Endothelial cell of umbilical vein (primary cell): ENCODE data around the gene SLC38A10.

Experiments used
- EZH2 ChIP-seq: IDR thresholded peaks from 2 replicates; pipeline ENCODE4 v1.6.1; 2012; ENCODE audit warnings: borderline replicate concordance, low read depth, mild to moderate bottlenecking, moderate library complexity, low read length, inconsistent platforms; ENCODE audit not compliant: severe bottlenecking
- FOS ChIP-seq: IDR thresholded peaks from 2 replicates; pipeline ENCODE4 v1.6.1; 2011; ENCODE audit warnings: mild to moderate bottlenecking, low read length, moderate library complexity, borderline replicate concordance; ENCODE audit not compliant: insufficient read depth
- MYC ChIP-seq: IDR thresholded peaks from one replicate; pipeline ENCODE4 v1.6.1; 2011; ENCODE audit warnings: mild to moderate bottlenecking, low read depth, low read length
- POLR2A ChIP-seq: IDR thresholded peaks from 2 replicates; pipeline ENCODE4 v1.6.1; 2012; ENCODE audit warnings: low read depth, mild to moderate bottlenecking, control low read depth, low read length
- POLR2AphosphoS5 ChIP-seq: IDR thresholded peaks from 2 replicates; pipeline ENCODE4 v1.6.1; 2012; ENCODE audit warnings: low read depth, mild to moderate bottlenecking, control low read depth, low read length, moderate library complexity; ENCODE audit not compliant: insufficient read depth
- TF ChIP-seq, protein P1 (sequence below), 2 donors: IDR thresholded peaks; 1 replicate in 1 of 2; 2 replicates in 1 of 2; pipeline ENCODE4 v1.5.1; 2011; ENCODE audit warnings: low read length in 2 of 2, mild to moderate bottlenecking in 2 of 2, moderate library complexity in 2 of 2, control low read depth in 1 of 2, inconsistent platforms in 1 of 2, low read depth in 1 of 2; ENCODE audit not compliant: insufficient read depth in 1 of 2; ENCODE audit errors: extremely low read depth in 1 of 2
- TF ChIP-seq, protein P2 (sequence below): IDR thresholded peaks from 2 replicates; pipeline ENCODE4 v1.6.1; 2011; ENCODE audit not compliant: insufficient read depth, insufficient read length

DNA sequence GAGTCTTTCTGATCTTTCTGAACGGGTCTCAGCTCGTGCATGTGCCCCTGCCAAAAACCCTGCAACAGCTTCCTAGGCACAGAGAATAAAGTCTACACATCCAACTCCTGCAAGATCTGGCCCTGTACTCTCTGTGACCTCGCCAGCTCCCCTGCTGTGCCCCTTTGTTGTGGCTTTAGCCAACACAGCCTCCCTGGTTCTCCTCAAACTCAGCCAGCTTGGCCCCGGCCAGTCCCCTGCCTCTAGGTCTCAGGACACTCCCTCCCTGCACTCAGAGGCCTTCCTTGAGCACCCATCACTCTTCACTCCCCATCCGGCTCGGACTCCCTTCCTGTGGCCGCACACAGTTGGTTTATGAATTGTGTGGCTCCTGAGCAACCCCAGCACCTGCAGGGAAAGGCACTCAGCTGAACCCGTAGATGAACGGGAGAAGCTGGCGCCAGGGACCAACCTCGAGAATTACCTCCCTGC, 73.7 kb downstream of the SLC38A10 start:
- TF ChIP-seq, protein P1, sequence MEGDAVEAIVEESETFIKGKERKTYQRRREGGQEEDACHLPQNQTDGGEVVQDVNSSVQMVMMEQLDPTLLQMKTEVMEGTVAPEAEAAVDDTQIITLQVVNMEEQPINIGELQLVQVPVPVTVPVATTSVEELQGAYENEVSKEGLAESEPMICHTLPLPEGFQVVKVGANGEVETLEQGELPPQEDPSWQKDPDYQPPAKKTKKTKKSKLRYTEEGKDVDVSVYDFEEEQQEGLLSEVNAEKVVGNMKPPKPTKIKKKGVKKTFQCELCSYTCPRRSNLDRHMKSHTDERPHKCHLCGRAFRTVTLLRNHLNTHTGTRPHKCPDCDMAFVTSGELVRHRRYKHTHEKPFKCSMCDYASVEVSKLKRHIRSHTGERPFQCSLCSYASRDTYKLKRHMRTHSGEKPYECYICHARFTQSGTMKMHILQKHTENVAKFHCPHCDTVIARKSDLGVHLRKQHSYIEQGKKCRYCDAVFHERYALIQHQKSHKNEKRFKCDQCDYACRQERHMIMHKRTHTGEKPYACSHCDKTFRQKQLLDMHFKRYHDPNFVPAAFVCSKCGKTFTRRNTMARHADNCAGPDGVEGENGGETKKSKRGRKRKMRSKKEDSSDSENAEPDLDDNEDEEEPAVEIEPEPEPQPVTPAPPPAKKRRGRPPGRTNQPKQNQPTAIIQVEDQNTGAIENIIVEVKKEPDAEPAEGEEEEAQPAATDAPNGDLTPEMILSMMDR (IDR thresholded peaks at IDR 0.05; ENCODE audit: extremely low read depth in 1 of 2, insufficient read depth in 1 of 2, low read depth in 1 of 2, low read length in 2 of 2): no peak
- TF ChIP-seq, protein P2, sequence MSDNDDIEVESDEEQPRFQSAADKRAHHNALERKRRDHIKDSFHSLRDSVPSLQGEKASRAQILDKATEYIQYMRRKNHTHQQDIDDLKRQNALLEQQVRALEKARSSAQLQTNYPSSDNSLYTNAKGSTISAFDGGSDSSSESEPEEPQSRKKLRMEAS: no peak
- no peak for TF ChIP-seq POLR2A
- no peak for TF ChIP-seq POLR2AphosphoS5
- no peak for TF ChIP-seq EZH2
- no peak for TF ChIP-seq MYC
- TF ChIP-seq FOS: no peak
